Heart left ventricle (tissue), 16 donors: ENCODE results near the gene SYPL1. TPM values are rescaled to one million over a fixed set of nuclear protein-coding genes. Genes with fewer than 3 reads are reported as not detected.
A peak's percentile ranks its signal among the peaks of the same experiment; 100 is the strongest.

Experiments used
- ATAC-seq, 4 donors: fragments of 200-7000 bp; cut with Tn5 transposase; one replicate each; pipeline ENCODE4 v1.9.1; 2020 to 2022; ENCODE audit warnings: moderate library complexity in 4 of 4, mild to moderate bottlenecking in 3 of 4, moderate number of reproducible peaks in 1 of 4
- DNase-seq, 5 donors: peaks; one replicate each; pipeline ENCODE4 v3.0.0-alpha.2; 2020
- H3K27ac ChIP-seq, 12 donors: fragments of 200-600 bp; sonication (generic) in 4 of 12; one replicate each; pipeline versions ENCODE4 v1.5.0 to v1.8.0; 2016 to 2022; ENCODE audit warnings: mild to moderate bottlenecking in 2 of 12
- H3K27me3 ChIP-seq, 9 donors: fragments of 200-600 bp; sonication (generic) in 2 of 9; one replicate each; pipeline versions ENCODE4 v1.5.1 to v1.8.0; 2016 to 2022; ENCODE audit warnings: mild to moderate bottlenecking in 3 of 9
- H3K36me3 ChIP-seq, 9 donors: fragments of 200-600 bp; sonication (generic) in 2 of 9; one replicate each; pipeline versions ENCODE4 v1.5.0 to v1.8.0; 2018 to 2022; ENCODE audit warnings: mild to moderate bottlenecking in 2 of 9
- H3K4me1 ChIP-seq, 12 donors: fragments of 200-600 bp; sonication (generic) in 4 of 12; one replicate each; pipeline versions ENCODE4 v1.5.0 to v1.8.0; 2016 to 2022; ENCODE audit warnings: mild to moderate bottlenecking in 3 of 12
- H3K4me3 ChIP-seq, 12 donors: fragments of 200-600 bp; sonication (generic) in 4 of 12; one replicate each; pipeline versions ENCODE4 v1.5.0 to v1.8.0; 2017 to 2022; ENCODE audit warnings: mild to moderate bottlenecking in 9 of 12, moderate library complexity in 4 of 12
- H3K9me3 ChIP-seq, 12 donors: fragments of 200-600 bp; sonication (generic) in 4 of 12; one replicate each; pipeline versions ENCODE4 v1.5.0 to v1.8.0; 2016 to 2022; ENCODE audit warnings: mild to moderate bottlenecking in 1 of 12
- CTCF ChIP-seq, 12 donors: fragments of 200-600 bp; sonication (generic) in 4 of 12; IDR thresholded peaks; one replicate each; pipeline versions ENCODE4 v1.5.0 to v1.8.0; 2018 to 2022; ENCODE audit warnings: antibody characterized with exemption in 12 of 12, mild to moderate bottlenecking in 5 of 12
- POLR2A ChIP-seq, 2 donors: fragments of 450-650 bp; IDR thresholded peaks; one replicate each; pipeline ENCODE4 v1.6.1; 2017; ENCODE audit warnings: antibody characterized with exemption in 2 of 2, mild to moderate bottlenecking in 2 of 2, moderate library complexity in 2 of 2
- WGBS, 4 donors: extraction: QIAGEN DNeasy Blood & Tissue Kit in 2 of 4; methylation state at CpG; one replicate each; pipeline versions ENCODE4 v1.1.5 to v1.1.7; 2013 to 2018; 5-methylcytosine and 5-hydroxymethylcytosine counted together
- intact Hi-C, 10 donors: fragments of 100-400 bp; cut with DNase I; formaldehyde crosslinking; loops; one replicate each; pipeline versions ENCODE4 v1.11.1 to v1.14.2; 2022
- polyA plus RNA-seq, 2 donors: library from polyadenylated mRNA; stranded (reverse); fragments of 200-250 nt; gene quantifications; one replicate each; pipeline ENCODE4 v1.2.3, GENCODE V29; 2013
- total RNA-seq, 9 donors: library from RNA; depleted of rRNA in 2 of 9; stranded (reverse); fragments of >200 nt in 2 of 9; fragmentation: NEBNext Ultra II Directional in 3 of 9; extraction: Animal tissue kit (Norgen Biotek cat#: 25700) in 3 of 9; gene quantifications; one replicate each; pipeline versions ENCODE4 v1.1.0 to v1.2.4, GENCODE V29; 2016 to 2023
- donor health status: ischemic (EF 13 %, LVEDD 7.1; RV severe dilation, severe dysfunction).
- donor health status: healthy with polysubstance abuse.
- donor health status: DM: no; HTN: yes; CAD: no.
- donor health status: DM: no; HTN: no; CAD: no.
- donor health status: ischemic (EF 25% LVEDD 6.9; RV normal size, moderate dysfunction).
- donor health status: ischemic (EF 25% LVEDD 5.7; RV mildly dilated, moderate dysfunction).
- donor health status: healthy.
- donor health status: DM: yes; HTN: yes; CAD: no.
- donor health status: ischemic (EF 35%, LVEDD 5.7; RV mildly dilated, moderate dysfunction).
- donor health status: nonischemic (EF 11% LVEDD 7.7; RV severe dilation, severe dysfunction).
- donor health status: DM: yes; HTN: yes; CAD: no.
- donor health status: PGD.
- donor health status: ischemic (EF 29% LVEDD 5.4; RV normal size, mild dysfunction).
- donor health status: nonischemic (EF 23%, LVEDD 6.1; RV moderate dilation, normal function).

The SYPL1 gene
- total and polyA plus RNA-seq, 11 donors = 70.6 to 99.8 (median 78.5) TPM

- H3K9me3 ChIP-seq = no peaks in the 10 kb centered on the region
- no peaks in the 10 kb centered on the region for H3K27me3 ChIP-seq
- H3K36me3 ChIP-seq = no peaks in the 10 kb centered on the region
- H3K4me3 ChIP-seq = no peak overlapping the region
- H3K27ac ChIP-seq = peak overlapping the region in 1 of 12 donors; percentile 21
- intact Hi-C loops = loop anchor here in 2 of 10 donors (5.0 kb wide), 1 partner anchor 39 kb away; the partner anchor contains the start of gene SYPL1 (in 2 of the 2)
- H3K4me1 ChIP-seq = peaks cover 0 to 65% (median 42%) of the 10 kb centered on the region in 12 donors
- TF ChIP-seq CTCF (IDR thresholded peaks at IDR 0.05) (no peak), POLR2A (IDR thresholded peaks at IDR 0.05) (no peak)
- ATAC-seq (no peak), DNase-seq (no peak)
- WGBS, 4 donors = 92 to 94% (median 93%) methylated on average over 3 of the region's 3 CpGs
These were observed 38.4 kb downstream of the SYPL1 start for GRCh38 chr7:106073701-106074100.

- no peaks in the 10 kb centered on the region for H3K36me3 ChIP-seq
- 74 to 76% (median 75%) methylated on average over 4 of the region's 4 CpGs for WGBS, 4 donors
- ATAC-seq (no peak), DNase-seq (no peak)
- H3K27me3 ChIP-seq = no peaks in the 10 kb centered on the region
- peak overlapping the region in 11 of 12 donors; percentile 14 to 87 (median 71) for H3K27ac ChIP-seq
- H3K4me3 ChIP-seq = no peak overlapping the region
- H3K9me3 ChIP-seq = no peaks in the 10 kb centered on the region
- no peak for TF ChIP-seq POLR2A (IDR thresholded peaks at IDR 0.05)
- intact Hi-C loops = loop anchor here in 2 of 10 donors (5.0 kb wide), 1 partner anchor 40 kb away; the partner anchor contains the start of gene SYPL1 (in 2 of the 2)
- H3K4me1 ChIP-seq = peaks cover 0 to 68% (median 40%) of the 10 kb centered on the region in 12 donors
These were observed 39.4 kb downstream of the SYPL1 start for GRCh38 chr7:106072715-106073091.

GRCh38 chr7:106071999-106072714, 40.0 kb downstream of the SYPL1 start:
- H3K9me3 ChIP-seq = no peaks in the 10 kb centered on the region
- intact Hi-C loops = loop anchor here in 2 of 10 donors (5.0 kb wide), 1 partner anchor 40 kb away; the partner anchor contains the start of gene SYPL1 (in 2 of the 2)
- DNase-seq (peak in 3 of 5 donors; percentile 53 to 56 (median 54)), ATAC-seq (peak in 2 of 4 donors; percentile 4 to 46)
- H3K4me1 ChIP-seq = peaks cover 0 to 68% (median 40%) of the 10 kb centered on the region in 12 donors
- H3K4me3 ChIP-seq = peak overlapping the region in 1 of 12 donors; percentile 16
- H3K27me3 ChIP-seq = no peaks in the 10 kb centered on the region
- peak overlapping the region; percentile 27 to 87 (median 72) for H3K27ac ChIP-seq
- H3K36me3 ChIP-seq = no peaks in the 10 kb centered on the region
- WGBS, 4 donors = 17 to 24% (median 19%) methylated on average over 9 of the region's 9 CpGs
- TF ChIP-seq CTCF (IDR thresholded peaks at IDR 0.05) = no peak
- TF ChIP-seq POLR2A (IDR thresholded peaks at IDR 0.05) = no peak

- H3K4me1 ChIP-seq = peaks cover 0 to 66% (median 40%) of the 10 kb centered on the region in 12 donors
- H3K36me3 ChIP-seq = no peaks in the 10 kb centered on the region
- ATAC-seq (peak; percentile 32 to 73 (median 60)), DNase-seq (no peak)
- TF ChIP-seq POLR2A (IDR thresholded peaks at IDR 0.05) (no peak), CTCF (IDR thresholded peaks at IDR 0.05) (no peak)
- no peaks in the 10 kb centered on the region for H3K27me3 ChIP-seq
- H3K9me3 ChIP-seq = no peaks in the 10 kb centered on the region
- H3K27ac ChIP-seq = peak overlapping the region; percentile 52 to 87 (median 72)
- intact Hi-C loops = loop anchor here in 2 of 10 donors (5.0 kb wide), 1 partner anchor 41 kb away; the partner anchor contains the start of gene SYPL1 (in 2 of the 2)
- 51 to 81% (median 60%) methylated on average over 9 of the region's 9 CpGs for WGBS, 4 donors
- peak overlapping the region in 1 of 12 donors; percentile 16 for H3K4me3 ChIP-seq
These were observed 40.6 kb downstream of the SYPL1 start for GRCh38 chr7:106071356-106071998.
